Vagina (tissue), 2 donors: Measurements from ENCODE around the gene HUNK.

Experiments
- POLR2A ChIP-seq, 2 donors: fragments of 450-650 bp; IDR thresholded peaks; one replicate each; pipeline ENCODE4 v1.6.1; 2017; ENCODE audit warnings: antibody characterized with exemption in 2 of 2, mild to moderate bottlenecking in 2 of 2, moderate library complexity in 2 of 2
- TF ChIP-seq, protein P1 (sequence below), 3 experiments: fragments of 450-650 bp in 2 of 3; fragments of 200-600 bp in 1 of 3; sonication (generic) in 1 of 3; IDR thresholded peaks; one replicate each; pipeline ENCODE4 v1.5.1; 2017 to 2019; ENCODE audit warnings: antibody characterized with exemption in 3 of 3, mild to moderate bottlenecking in 2 of 3, moderate library complexity in 2 of 3

DNA sequence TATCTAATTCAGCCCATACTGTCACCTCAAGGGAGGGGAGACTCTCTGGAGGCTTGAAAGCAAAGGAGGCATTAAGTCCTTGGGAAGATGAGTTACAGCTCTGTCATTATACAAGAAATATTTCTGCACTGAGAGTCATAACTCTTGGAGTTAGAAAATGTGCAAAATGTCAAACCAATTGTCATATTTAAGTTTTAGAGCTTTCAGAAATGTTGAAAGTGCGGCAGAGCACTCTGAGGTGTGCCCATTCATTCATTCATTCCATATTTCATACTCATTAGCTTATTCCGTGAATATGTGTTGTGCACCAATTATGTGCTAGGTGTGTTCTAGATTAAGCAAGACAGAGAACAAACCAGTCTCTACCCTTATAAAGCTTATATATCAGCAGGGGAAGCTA, 87.1 kb downstream of the HUNK start:
- TF ChIP-seq, protein P1, sequence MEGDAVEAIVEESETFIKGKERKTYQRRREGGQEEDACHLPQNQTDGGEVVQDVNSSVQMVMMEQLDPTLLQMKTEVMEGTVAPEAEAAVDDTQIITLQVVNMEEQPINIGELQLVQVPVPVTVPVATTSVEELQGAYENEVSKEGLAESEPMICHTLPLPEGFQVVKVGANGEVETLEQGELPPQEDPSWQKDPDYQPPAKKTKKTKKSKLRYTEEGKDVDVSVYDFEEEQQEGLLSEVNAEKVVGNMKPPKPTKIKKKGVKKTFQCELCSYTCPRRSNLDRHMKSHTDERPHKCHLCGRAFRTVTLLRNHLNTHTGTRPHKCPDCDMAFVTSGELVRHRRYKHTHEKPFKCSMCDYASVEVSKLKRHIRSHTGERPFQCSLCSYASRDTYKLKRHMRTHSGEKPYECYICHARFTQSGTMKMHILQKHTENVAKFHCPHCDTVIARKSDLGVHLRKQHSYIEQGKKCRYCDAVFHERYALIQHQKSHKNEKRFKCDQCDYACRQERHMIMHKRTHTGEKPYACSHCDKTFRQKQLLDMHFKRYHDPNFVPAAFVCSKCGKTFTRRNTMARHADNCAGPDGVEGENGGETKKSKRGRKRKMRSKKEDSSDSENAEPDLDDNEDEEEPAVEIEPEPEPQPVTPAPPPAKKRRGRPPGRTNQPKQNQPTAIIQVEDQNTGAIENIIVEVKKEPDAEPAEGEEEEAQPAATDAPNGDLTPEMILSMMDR (IDR thresholded peaks at IDR 0.05) = no peak
- TF ChIP-seq POLR2A (IDR thresholded peaks at IDR 0.05) = no peak
